Subcutaneous adipose tissue (tissue), 4 donors: ENCODE measurements around the gene TRIM33. TPM values are rescaled to one million over a fixed set of nuclear protein-coding genes. Genes with fewer than 3 reads are reported as not detected.

Source experiments
- CTCF ChIP-seq: fragments of 450-650 bp; IDR thresholded peaks from one replicate; pipeline ENCODE4 v1.5.1; 2016; ENCODE audit warnings: low read depth, mild to moderate bottlenecking, control low read depth, antibody characterized with exemption, moderate library complexity
- total RNA-seq, 4 donors: library from RNA; depleted of rRNA; stranded (reverse); fragments of >200 nt; gene quantifications; one replicate each; pipeline ENCODE4 v1.1.0, GENCODE V29; 2016

Gene TRIM33
- total RNA-seq, 4 donors from 2014 or later = 36.2 to 44.3 (median 38.7) TPM

GRCh38 chr1:114367810-114368209, 143.2 kb downstream of the TRIM33 start:
- no peak for TF ChIP-seq CTCF

- no peak for TF ChIP-seq CTCF
Measured at GRCh38 chr1:114359791-114360190, 151.2 kb downstream of the TRIM33 start.

GRCh38 chr1:114355240-114355639, 155.8 kb downstream of the TRIM33 start:
- no peak for TF ChIP-seq CTCF

- no peak for TF ChIP-seq CTCF
Measured at GRCh38 chr1:114353262-114353661, 157.7 kb downstream of the TRIM33 start.

GRCh38 chr1:114352797-114353196, 158.2 kb downstream of the TRIM33 start:
- no peak for TF ChIP-seq CTCF

GRCh38 chr1:114350731-114351445, 160.1 kb downstream of the TRIM33 start:
- TF ChIP-seq CTCF = no peak

- no peak for TF ChIP-seq CTCF
Measured at GRCh38 chr1:114349891-114350605, 161.0 kb downstream of the TRIM33 start.
